Measurements from ENCODE around the gene TRRAP.

The TRRAP gene

GRCh38 chr7:99000196-99000903 lies 122.0 kb downstream of the TRRAP start:
- Histone ChIP-seq H3K27me3 (ENCODE audit: control insufficient read depth, insufficient read depth, low read length) (no peaks in the 10 kb centered on the region), H3K4me1 (no peaks in the 10 kb centered on the region), H3K4me3 (ENCODE audit: low read depth, low read length) (no peak overlapping the region), H3K36me3 (ENCODE audit: control insufficient read depth, insufficient read depth, low read length) (no peaks in the 10 kb centered on the region), H3K4me2 (ENCODE audit: low read length) (no peak overlapping the region), H3K27ac (no peak overlapping the region), H3K9ac (no peak overlapping the region), H3K9me3 (ENCODE audit: control insufficient read depth, low read length) (no peaks in the 10 kb centered on the region), H3K79me2 (peaks cover 2% of the 10 kb centered on the region), H2AFZ (no peak overlapping the region)
- TF ChIP-seq, protein P1, sequence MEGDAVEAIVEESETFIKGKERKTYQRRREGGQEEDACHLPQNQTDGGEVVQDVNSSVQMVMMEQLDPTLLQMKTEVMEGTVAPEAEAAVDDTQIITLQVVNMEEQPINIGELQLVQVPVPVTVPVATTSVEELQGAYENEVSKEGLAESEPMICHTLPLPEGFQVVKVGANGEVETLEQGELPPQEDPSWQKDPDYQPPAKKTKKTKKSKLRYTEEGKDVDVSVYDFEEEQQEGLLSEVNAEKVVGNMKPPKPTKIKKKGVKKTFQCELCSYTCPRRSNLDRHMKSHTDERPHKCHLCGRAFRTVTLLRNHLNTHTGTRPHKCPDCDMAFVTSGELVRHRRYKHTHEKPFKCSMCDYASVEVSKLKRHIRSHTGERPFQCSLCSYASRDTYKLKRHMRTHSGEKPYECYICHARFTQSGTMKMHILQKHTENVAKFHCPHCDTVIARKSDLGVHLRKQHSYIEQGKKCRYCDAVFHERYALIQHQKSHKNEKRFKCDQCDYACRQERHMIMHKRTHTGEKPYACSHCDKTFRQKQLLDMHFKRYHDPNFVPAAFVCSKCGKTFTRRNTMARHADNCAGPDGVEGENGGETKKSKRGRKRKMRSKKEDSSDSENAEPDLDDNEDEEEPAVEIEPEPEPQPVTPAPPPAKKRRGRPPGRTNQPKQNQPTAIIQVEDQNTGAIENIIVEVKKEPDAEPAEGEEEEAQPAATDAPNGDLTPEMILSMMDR (IDR thresholded peaks at IDR 0.05): no peak

DNA sequence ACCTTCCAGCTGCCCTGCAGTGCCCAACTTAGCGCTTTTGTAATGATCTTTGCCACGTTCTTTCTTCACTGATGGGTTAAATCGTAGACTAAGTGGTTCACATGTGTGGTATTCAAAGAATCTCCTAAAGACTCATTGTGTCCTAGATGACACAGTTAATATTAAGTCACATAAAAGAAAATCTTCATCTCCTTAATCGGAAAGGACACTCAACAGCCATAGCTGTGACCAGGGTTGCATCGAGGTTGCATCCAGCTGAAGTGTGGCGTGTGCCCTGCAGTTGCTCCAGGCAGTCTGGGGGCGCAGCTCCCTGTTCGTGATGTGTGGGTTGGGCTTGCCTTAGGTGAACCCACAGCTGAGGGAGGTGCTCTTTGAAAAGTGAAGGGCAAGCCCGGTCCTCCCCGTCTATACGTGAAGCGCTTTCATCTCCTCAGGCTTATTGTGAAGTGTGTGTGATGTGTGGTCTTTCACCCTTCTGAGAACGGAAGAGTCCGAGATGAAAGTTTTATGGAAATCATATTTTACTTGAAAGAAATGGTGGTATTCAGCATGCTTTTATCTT lies 122.7 kb downstream of the TRRAP start:
- no peaks in the 10 kb centered on the region for H3K27me3 ChIP-seq (ENCODE audit: control insufficient read depth, insufficient read depth, low read length)
- H3K27ac ChIP-seq: no peak overlapping the region
- no peak overlapping the region for H3K9ac ChIP-seq
- H3K79me2 ChIP-seq: peaks cover under 1% of the 10 kb centered on the region
- TF ChIP-seq, protein P1 (IDR thresholded peaks at IDR 0.05): no peak
- H3K9me3 ChIP-seq (ENCODE audit: control insufficient read depth, low read length): no peaks in the 10 kb centered on the region
- H3K4me2 ChIP-seq (ENCODE audit: low read length): no peak overlapping the region
- no peaks in the 10 kb centered on the region for H3K4me1 ChIP-seq
- H3K4me3 ChIP-seq (ENCODE audit: low read depth, low read length): no peak overlapping the region
- H2AFZ ChIP-seq: no peak overlapping the region
- H3K36me3 ChIP-seq (ENCODE audit: control insufficient read depth, insufficient read depth, low read length): no peaks in the 10 kb centered on the region

DNA sequence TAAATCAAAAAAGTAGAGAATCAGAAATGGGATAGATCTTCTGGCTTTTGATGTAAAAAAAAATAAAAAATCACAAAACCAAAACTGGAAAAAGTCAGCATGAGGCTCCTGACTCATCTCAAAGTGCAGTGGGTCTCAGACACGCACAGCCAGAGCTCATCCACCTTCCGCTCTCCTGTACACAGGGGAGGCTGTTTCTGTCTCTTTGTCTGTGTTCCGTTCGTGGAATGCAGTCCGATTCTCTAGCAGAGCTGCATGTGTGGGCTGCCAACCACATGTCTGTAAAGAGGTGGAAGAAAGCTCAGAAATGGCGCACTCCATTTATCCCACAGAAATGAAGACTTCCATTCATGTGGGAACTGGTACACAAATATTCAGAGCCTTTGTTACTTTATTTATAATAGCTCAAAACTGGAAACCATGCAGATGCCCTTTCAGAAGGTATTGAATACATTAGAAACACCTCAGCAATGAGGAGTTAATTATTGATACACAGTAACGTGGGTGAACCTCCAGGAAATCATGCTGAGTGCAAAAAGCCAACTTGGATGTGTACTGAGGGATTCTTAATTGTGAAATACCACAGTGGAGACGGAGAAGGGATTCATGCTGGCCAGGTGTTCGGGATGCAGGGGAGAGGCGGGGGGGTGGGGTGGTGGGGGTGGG lies 123.3 kb downstream of the TRRAP start:
- Histone ChIP-seq H3K27me3 (ENCODE audit: control insufficient read depth, insufficient read depth, low read length) (no peaks in the 10 kb centered on the region), H3K36me3 (ENCODE audit: control insufficient read depth, insufficient read depth, low read length) (no peaks in the 10 kb centered on the region), H3K4me1 (no peaks in the 10 kb centered on the region), H3K27ac (no peak overlapping the region), H3K9ac (no peak overlapping the region), H3K4me3 (ENCODE audit: low read depth, low read length) (no peak overlapping the region), H3K4me2 (ENCODE audit: low read length) (no peak overlapping the region), H3K79me2 (no peaks in the 10 kb centered on the region), H2AFZ (no peak overlapping the region), H3K9me3 (ENCODE audit: control insufficient read depth, low read length) (no peaks in the 10 kb centered on the region)
- TF ChIP-seq, protein P1 (IDR thresholded peaks at IDR 0.05): no peak

DNA sequence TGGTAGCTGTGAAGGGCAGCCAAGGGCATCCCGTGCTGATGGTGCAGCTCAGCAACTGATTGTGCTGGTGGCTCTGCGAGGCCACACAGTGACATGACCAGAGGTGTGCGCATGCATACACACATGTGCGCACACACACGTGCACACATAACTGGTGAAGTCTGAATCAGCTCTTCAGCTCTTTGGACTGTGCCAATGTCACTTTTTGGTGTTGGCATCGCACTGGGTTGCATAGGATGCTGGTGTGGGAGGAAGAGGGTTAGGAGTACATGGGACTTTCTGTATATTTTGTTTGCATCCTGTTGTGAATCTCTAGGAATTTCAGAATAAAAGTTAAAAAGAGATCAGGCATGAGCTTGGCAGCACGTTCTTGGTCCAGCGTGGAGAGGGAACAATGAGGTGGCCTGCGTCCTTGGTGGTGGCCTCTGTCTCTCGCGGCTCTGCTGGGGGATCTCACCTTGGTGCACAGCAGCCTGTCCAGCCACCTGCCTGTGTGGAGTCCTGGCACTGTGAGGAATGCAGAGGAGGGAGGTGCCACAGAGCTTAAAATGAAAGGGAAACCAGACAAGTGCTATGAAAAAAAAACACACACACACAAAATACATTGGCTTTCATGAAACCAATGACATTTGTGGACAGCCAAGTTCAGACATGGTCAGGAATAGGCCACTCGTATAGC lies 124.0 kb downstream of the TRRAP start:
- H3K4me3 ChIP-seq (ENCODE audit: low read depth, low read length): no peak overlapping the region
- H3K27me3 ChIP-seq (ENCODE audit: control insufficient read depth, insufficient read depth, low read length): no peaks in the 10 kb centered on the region
- H2AFZ ChIP-seq: no peak overlapping the region
- no peaks in the 10 kb centered on the region for H3K79me2 ChIP-seq
- no peaks in the 10 kb centered on the region for H3K36me3 ChIP-seq (ENCODE audit: control insufficient read depth, insufficient read depth, low read length)
- no peaks in the 10 kb centered on the region for H3K9me3 ChIP-seq (ENCODE audit: control insufficient read depth, low read length)
- no peaks in the 10 kb centered on the region for H3K4me1 ChIP-seq
- H3K4me2 ChIP-seq (ENCODE audit: low read length): no peak overlapping the region
- TF ChIP-seq, protein P1 (IDR thresholded peaks at IDR 0.05): no peak
- no peak overlapping the region for H3K9ac ChIP-seq
- H3K27ac ChIP-seq: no peak overlapping the region

Data from parathyroid adenoma (tissue), 2 donors.